OCI-LY7 (cell line): ENCODE results near the gene GJB3.

Source experiments
- EZH2phosphoT487 ChIP-seq: fragments of 200-600 bp; sonication (generic); IDR thresholded peaks from 2 replicates; pipeline ENCODE4 v1.6.1; 2018; ENCODE audit warnings: low read depth, borderline replicate concordance, mild to moderate bottlenecking, mixed run types, antibody characterized with exemption, low read length, moderate library complexity, mixed read lengths
- TF ChIP-seq, protein P1 (sequence below): fragments of 200-600 bp; sonication (generic); conservative IDR thresholded peaks from 2 replicates; pipeline ENCODE4 v1.5.1; 2014; ENCODE audit warnings: mild to moderate bottlenecking, antibody characterized with exemption, low read length, moderate library complexity, mixed read lengths

DNA sequence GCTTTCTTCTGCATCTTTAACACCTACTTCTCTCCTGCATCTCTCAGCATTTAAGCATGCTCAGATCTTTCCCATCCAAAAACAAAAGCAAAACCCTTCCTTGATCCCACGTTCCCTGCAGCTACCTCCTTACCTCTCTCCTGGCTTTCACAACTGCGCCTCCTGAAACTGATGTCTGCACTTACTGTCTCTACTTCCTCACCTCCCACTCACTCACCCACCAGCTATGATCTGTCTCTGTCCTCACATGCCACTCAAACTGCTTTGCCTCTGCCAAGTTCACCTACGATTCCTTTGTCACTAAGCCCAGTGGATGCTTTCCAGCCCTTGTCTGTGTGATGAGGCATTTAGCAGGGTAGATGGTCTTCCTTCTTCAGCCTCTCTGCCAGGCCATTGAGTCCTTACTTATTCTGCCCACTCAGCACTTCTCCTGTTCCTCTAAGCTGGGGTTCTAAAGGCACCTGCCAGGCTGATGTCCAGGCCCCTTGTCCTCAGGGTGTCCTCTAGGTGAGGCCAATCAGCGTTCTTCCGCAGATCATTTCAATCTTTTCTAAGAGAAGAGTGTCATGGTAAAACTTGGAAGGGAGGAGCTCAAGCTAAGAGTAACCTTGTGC lies 10.0 kb upstream of the GJB3 start:
- TF ChIP-seq, protein P1, sequence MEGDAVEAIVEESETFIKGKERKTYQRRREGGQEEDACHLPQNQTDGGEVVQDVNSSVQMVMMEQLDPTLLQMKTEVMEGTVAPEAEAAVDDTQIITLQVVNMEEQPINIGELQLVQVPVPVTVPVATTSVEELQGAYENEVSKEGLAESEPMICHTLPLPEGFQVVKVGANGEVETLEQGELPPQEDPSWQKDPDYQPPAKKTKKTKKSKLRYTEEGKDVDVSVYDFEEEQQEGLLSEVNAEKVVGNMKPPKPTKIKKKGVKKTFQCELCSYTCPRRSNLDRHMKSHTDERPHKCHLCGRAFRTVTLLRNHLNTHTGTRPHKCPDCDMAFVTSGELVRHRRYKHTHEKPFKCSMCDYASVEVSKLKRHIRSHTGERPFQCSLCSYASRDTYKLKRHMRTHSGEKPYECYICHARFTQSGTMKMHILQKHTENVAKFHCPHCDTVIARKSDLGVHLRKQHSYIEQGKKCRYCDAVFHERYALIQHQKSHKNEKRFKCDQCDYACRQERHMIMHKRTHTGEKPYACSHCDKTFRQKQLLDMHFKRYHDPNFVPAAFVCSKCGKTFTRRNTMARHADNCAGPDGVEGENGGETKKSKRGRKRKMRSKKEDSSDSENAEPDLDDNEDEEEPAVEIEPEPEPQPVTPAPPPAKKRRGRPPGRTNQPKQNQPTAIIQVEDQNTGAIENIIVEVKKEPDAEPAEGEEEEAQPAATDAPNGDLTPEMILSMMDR, result no peak
- no peak for TF ChIP-seq EZH2phosphoT487
